ENCODE results near the gene DXO. TPM values are rescaled to one million over a fixed set of nuclear protein-coding genes. Genes with fewer than 3 reads are reported as not detected.
"Not testable (repeated sequence)": the region's sequence is repeated elsewhere in the genome, so short reads cannot be mapped to it uniquely, and the experiment has no call there.

The DXO gene
- total RNA-seq, 3 donors from 2014 or later = 12.4 to 18.1 (median 15.8) TPM

DNA sequence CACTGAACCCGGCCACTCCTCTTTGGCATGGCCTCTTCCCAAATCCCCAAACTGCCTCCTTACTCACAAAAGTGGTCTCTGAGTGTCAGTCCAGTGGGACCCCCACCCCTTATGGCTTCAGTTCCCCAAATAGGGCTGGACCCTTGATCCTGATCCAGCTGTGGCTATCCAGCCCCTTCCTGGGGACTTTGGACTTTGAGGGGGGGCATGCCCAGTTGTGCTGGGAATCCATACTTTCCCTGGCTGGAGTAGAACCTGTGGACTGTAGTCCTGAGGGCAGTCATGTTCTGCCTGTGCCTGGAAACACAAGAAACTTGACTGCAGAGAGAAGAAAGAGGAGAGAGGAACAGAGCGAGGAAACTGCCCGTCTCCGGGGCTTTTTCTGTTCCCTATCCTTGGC, 32.5 kb upstream of the DXO start:
- H3K9me3 ChIP-seq; H3K4me1 ChIP-seq (ENCODE audit: low read depth); ATAC-seq; H3K36me3 ChIP-seq (ENCODE audit: low read depth); H3K4me3 ChIP-seq; intact Hi-C loops (cut with DNase I, micrococcal nuclease): not testable (repeated sequence)
- peak in 1 of 3 donors; percentile 4 for DNase-seq

DNA sequence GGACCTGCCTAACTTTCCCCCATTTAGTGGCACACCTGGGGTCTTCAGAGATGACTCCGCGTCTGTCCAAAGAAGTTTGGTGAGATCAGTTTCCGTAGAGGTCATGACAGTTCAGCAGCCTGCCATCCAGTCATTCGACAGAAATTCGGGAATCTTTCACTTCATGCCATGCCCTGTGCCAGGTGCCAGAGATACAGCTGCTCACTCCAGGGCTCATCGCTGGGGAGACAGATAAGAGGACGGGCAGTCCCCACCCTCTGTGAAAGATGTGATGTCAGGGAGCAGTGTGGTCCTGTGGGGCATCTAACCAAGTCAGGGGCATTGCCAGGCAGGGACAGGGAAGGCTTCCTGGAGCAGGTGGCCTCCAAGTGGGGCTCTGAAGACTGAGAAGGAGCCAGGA, 31.4 kb upstream of the DXO start:
- DNase-seq; H3K4me3 ChIP-seq; H3K36me3 ChIP-seq (ENCODE audit: low read depth); H3K9me3 ChIP-seq; ATAC-seq; H3K4me1 ChIP-seq (ENCODE audit: low read depth); intact Hi-C loops (cut with DNase I, micrococcal nuclease): not testable (repeated sequence)

DNA sequence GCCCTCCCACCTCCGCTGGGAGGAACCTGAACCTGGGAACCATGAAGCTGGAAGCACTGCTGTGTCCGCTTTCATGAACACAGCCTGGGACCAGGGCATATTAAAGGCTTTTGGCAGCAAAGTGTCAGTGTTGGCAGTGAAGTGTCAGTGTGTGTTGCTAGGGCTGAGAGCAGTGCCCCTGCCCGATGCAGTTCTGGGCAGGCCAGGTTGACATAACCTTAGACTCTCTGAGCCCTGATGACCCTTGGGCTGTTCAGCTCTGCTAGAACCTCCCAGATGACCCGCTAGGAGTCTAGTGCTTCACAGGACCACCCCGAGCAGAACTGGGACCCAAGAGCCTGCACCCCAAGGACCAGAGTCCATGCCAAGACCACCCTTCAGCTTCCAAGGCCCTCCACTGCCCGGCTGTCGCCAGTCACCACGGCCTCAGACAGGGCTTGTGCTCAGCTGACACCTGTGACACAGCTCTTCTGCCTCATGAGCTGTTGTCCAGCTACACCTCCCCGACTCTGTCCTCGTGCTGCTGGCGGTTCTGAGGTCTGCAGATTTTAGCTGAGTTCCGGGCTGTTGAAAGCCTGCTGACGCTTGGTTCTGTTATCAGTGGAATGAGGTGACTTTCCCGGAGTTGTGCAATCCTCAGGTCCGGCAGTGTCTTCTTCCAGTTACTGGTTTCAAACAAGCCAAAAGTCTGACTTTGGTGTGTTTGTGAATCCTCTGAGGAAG, 30.8 kb upstream of the DXO start:
- intact Hi-C loops (cut with DNase I, micrococcal nuclease); H3K36me3 ChIP-seq (ENCODE audit: low read depth); DNase-seq: not testable (repeated sequence)

DNA sequence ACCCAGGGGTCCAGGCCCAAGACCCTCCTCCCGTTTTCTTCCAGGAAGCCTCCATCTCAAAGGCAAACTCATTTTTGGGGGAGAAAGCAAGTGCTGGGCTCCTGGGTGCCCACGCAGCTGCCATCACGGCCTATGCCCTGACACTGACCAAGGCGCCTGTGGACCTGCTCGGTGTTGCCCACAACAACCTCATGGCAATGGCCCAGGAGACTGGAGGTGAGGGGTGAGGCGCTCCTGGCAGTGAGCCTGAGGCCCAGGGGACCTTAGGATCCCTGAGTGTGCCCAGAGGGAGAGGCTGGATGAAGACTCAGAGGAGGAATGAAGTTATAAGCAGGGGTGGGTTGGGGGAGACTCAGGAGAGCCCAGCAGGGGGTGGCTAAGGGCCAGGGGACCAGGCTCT, 24.4 kb upstream of the DXO start:
- peak in 2 of 3 donors; percentile 8 to 27 for DNase-seq
- ATAC-seq, H3K9me3 ChIP-seq: not testable (repeated sequence)

More for the DNA sequence above, 30.8 kb upstream of the DXO start:
- not testable (repeated sequence) for H3K4me3 ChIP-seq; ATAC-seq; H3K9me3 ChIP-seq; H3K4me1 ChIP-seq (ENCODE audit: low read depth)

DNA sequence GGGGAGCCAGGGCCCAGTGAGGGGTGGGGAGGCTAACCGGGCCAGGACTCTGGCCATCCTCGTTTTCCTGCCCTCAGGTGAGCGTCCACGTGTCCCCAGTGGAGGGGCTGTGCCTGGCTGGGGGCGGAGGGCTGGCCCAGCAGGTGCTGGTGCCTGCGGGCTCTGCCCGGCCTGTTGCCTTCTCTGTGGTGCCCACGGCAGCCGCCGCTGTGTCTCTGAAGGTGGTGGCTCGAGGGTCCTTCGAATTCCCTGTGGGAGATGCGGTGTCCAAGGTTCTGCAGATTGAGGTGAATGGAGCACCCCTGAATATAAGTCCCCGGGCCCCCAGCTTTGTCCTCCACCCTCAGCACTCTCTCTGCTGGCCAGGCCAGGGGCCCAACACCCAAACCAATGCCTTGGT, 22.5 kb upstream of the DXO start:
- ATAC-seq; intact Hi-C loops (cut with DNase I, micrococcal nuclease): not testable (repeated sequence)
- DNase-seq = peak in 2 of 3 donors; percentile 5 to 30

More for the DNA sequence above, 24.4 kb upstream of the DXO start:
- intact Hi-C loops (cut with DNase I, micrococcal nuclease); H3K36me3 ChIP-seq (ENCODE audit: low read depth); H3K4me3 ChIP-seq; H3K4me1 ChIP-seq (ENCODE audit: low read depth): not testable (repeated sequence)

DNA sequence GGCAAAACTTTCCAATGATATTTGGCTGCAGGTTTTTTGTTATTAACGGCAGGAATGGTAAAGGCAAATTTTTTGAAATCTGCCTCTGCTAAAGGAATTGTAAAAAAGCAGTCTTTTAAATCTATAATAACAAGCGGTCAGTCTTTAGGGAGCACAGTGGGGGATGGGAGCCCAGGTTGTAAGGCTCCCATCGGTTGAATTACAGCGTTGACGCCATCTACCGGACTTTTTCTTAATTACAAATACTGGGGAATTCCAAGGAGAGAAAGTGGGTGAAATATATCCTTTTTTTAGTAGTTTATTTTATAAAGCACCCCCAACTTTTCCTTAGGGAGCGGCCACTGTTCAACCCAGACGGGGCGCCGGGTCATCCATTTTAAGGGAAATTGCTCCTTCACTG, 17.4 kb upstream of the DXO start:
- H3K9me3 ChIP-seq; H3K4me3 ChIP-seq; H3K36me3 ChIP-seq (ENCODE audit: low read depth); ATAC-seq; DNase-seq; H3K4me1 ChIP-seq (ENCODE audit: low read depth); intact Hi-C loops (cut with DNase I, micrococcal nuclease): not testable (repeated sequence)

More for the DNA sequence above, 22.5 kb upstream of the DXO start:
- H3K4me3 ChIP-seq; H3K9me3 ChIP-seq; H3K36me3 ChIP-seq (ENCODE audit: low read depth); H3K4me1 ChIP-seq (ENCODE audit: low read depth): not testable (repeated sequence)

DNA sequence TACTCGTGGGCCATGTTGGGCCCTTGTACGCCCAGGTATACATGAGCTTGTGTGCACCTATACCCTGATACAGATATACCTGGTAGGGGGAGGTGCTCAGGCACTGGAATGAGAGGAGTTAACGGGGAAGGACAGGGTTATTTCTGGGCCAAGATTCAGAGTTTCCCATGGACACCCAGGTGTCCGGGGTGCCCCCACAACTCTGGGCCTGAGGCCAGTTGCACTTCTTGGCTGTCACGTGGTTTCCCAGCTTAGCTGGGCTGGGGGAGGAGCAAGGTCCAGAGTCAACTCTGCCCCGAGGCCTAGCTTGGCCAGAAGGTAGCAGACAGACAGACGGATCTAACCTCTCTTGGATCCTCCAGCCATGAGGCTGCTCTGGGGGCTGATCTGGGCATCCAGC, 9.8 kb upstream of the DXO start, which contains the start of gene C4A:
TSS of gene C4A (plus strand) at position 314 of the 400 bp plus-strand sequence. CDS start at position 365, 51 bp downstream.
- H3K4me1 ChIP-seq (ENCODE audit: low read depth); H3K9me3 ChIP-seq; intact Hi-C loops (cut with DNase I, micrococcal nuclease); H3K36me3 ChIP-seq (ENCODE audit: low read depth); H3K4me3 ChIP-seq; DNase-seq: not testable (repeated sequence)
- ATAC-seq = peak; percentile 56

DNA sequence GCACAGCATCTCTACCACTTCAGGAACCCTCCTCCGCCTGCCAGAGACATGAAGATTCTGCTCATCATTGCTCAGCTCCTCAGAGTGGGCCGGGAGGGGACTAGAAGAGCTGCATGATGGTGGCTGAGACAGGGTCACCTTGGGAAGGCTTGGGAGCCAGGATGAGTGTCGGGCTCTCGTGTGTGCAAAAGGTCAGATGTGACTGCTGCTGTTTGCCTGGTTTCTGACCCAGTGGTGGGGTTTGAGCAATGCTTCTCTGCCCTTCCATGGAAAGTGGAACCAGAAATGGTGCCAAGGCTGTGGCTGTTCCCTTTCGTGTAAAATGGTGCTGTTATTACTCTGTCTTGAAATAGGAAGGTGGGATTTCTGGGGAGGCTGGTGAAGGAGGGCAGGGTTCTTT, 9.1 kb upstream of the DXO start:
- ATAC-seq; H3K4me1 ChIP-seq (ENCODE audit: low read depth); H3K9me3 ChIP-seq; H3K4me3 ChIP-seq; H3K36me3 ChIP-seq (ENCODE audit: low read depth); intact Hi-C loops (cut with DNase I, micrococcal nuclease); DNase-seq: not testable (repeated sequence)

DNA sequence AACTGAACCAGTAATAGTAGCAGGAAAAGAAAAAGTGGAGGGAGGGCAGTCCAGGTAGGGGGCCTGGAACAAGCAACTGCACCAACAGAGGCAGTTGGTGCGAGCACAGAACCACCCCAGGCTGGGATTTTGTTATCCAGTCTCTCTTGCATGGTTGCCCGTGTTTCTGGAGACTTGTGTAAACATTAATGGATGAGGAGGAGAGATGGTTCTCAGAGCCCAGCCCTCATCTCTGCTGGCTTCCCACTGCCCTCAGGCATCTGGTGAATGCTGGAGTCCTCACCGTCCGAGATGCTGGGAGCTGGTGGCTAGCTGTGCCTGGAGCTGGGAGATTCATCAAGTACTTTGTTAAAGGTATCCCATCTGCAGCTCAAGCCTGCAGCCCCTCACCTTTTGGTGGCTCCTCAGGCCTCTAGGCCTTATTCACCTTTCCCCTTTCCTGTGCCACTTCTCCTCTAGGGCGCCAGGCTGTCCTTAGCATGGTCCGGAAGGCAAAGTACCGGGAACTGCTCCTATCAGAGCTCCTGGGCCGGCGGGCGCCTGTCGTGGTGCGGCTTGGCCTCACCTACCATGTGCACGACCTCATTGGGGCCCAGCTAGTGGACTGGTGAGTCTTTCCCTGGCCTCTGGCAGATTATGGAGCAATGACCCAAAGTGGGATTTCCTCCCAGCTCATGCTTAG, 8.4 kb upstream of the DXO start:
- H3K4me3 ChIP-seq; H3K4me1 ChIP-seq (ENCODE audit: low read depth); intact Hi-C loops (cut with DNase I, micrococcal nuclease); H3K36me3 ChIP-seq (ENCODE audit: low read depth); H3K9me3 ChIP-seq; ATAC-seq: not testable (repeated sequence)
- DNase-seq = peak in 1 of 3 donors; percentile 25

DNA sequence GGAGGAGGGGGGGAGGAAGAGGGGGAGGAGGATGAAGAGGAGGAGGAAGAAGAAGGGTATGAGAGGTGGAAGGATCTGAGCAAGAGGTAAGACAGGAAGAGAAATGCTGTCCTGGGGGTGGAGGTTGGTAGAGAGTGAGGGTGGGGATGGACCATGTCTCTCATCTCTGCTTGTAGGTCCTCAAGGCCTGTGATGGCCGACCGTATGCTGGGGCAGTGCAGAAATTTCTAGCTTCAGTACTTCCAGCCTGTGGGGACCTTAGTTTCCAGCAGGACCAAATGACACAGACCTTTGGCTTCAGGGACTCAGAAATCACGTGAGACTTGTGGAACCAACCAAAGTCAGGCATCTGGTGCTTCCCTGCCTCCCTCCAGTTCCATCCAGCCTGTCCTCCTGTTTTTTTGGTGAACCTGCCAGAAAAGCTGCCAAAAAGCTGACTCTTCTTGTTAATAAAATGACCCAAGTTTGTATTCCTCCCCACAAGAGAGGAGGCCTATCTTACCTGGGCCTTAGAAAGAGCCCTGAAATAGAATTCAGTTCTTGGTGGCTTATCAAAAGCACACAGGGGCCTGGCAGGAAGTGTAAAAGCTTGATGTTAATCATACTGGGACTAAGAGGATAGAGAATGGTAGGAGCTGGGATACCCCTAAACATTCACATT, 7.4 kb upstream of the DXO start:
- ATAC-seq = no peak
- Histone ChIP-seq H3K36me3 (ENCODE audit: low read depth) (no peaks in the 10 kb centered on the region), H3K9me3 (no peaks in the 10 kb centered on the region), H3K4me3 (no peak overlapping the region), H3K4me1 (ENCODE audit: low read depth) (no peaks in the 10 kb centered on the region)
- no peak for DNase-seq
- intact Hi-C loops (cut with DNase I, micrococcal nuclease) = no loop called here
- TF ChIP-seq, protein P1, sequence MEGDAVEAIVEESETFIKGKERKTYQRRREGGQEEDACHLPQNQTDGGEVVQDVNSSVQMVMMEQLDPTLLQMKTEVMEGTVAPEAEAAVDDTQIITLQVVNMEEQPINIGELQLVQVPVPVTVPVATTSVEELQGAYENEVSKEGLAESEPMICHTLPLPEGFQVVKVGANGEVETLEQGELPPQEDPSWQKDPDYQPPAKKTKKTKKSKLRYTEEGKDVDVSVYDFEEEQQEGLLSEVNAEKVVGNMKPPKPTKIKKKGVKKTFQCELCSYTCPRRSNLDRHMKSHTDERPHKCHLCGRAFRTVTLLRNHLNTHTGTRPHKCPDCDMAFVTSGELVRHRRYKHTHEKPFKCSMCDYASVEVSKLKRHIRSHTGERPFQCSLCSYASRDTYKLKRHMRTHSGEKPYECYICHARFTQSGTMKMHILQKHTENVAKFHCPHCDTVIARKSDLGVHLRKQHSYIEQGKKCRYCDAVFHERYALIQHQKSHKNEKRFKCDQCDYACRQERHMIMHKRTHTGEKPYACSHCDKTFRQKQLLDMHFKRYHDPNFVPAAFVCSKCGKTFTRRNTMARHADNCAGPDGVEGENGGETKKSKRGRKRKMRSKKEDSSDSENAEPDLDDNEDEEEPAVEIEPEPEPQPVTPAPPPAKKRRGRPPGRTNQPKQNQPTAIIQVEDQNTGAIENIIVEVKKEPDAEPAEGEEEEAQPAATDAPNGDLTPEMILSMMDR (IDR thresholded peaks at IDR 0.05) = no peak

All from mucosa of descending colon (tissue), 3 donors.